GM19328 (cell line): Measurements from ENCODE around the gene HIP1.
"Not testable (repeated sequence)": the region's sequence is repeated elsewhere in the genome, so short reads cannot be mapped to it uniquely, and the experiment has no call there.

Experiments
- ATAC-seq: cut with Tn5 transposase; IDR thresholded peaks from one replicate; pipeline ENCODE4 v1.9.1; 2021; ENCODE audit warnings: mild to moderate bottlenecking, moderate library complexity; ENCODE audit not compliant: unreplicated experiment

The HIP1 gene

DNA sequence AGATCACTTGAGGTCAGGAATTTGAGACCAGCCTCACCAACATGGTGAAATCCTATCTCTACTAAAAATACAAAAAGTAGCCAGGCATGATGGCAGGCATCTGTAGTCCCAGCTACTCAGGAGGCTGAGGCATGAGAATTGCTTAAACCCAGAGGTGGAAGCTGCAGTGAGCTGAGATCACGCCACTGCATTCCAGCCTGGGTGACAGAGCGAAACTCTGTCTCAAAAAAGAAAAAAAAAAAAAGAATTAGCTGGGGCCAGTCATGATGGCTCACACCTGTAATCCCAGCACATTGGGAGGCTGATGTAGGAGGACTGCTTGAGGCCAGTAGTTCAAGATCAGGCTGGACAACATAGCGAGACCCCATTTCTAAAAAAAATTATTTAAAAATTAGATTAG, 21.0 kb downstream of the HIP1 start:
- ATAC-seq = not testable (repeated sequence)

- no peak for ATAC-seq
Measured at GRCh38 chr7:75716992-75717626, 21.6 kb downstream of the HIP1 start.

GRCh38 chr7:75715864-75716263, 22.9 kb downstream of the HIP1 start:
- ATAC-seq = no peak

GRCh38 chr7:75712517-75713361, 26.0 kb downstream of the HIP1 start:
- no peak for ATAC-seq

DNA sequence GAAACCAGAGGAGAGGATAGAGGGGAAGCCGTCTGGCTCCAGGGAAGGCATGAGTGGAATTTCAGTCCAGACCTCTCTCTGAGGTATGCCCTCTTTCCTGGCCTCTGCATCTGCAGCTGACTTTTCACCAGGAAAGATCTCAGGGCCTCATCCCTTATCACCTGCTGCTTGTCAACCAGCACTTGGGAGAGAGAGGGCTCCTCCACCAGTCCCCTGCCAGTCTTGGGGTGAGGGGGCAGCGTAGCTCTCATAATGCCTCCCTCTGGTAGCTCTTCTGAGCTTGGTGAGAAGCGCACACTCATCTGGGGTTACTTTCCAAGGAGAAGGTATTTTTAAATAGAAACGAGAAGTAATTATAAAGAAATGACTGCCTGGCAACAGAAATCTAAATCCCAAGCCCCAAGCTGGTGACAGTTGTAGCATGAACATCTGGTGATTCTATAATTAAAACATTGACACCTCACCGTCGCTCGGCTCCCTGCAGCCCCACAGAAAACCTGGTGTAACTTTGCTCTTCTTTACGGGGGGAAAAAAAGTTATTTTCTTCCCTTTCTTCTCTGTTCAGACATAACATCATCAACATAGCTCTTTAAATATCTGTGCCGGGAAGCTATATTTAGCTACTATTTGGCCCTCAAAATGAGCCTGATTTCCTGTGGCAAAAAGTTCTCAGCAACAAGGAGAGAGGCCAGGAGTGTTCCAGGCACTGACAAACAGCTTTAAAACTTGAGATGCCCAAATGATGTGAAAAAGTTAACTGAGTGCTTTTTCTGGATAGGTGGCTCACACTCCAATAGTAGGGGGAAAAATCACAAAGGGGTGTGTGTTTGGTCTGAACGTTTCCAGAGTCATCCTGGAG, 26.9 kb downstream of the HIP1 start:
- no peak for ATAC-seq

- no peak for ATAC-seq
Measured at GRCh38 chr7:75711076-75711475, 27.7 kb downstream of the HIP1 start.

- no peak for ATAC-seq
Measured at GRCh38 chr7:75704928-75705327, 33.8 kb downstream of the HIP1 start.

DNA sequence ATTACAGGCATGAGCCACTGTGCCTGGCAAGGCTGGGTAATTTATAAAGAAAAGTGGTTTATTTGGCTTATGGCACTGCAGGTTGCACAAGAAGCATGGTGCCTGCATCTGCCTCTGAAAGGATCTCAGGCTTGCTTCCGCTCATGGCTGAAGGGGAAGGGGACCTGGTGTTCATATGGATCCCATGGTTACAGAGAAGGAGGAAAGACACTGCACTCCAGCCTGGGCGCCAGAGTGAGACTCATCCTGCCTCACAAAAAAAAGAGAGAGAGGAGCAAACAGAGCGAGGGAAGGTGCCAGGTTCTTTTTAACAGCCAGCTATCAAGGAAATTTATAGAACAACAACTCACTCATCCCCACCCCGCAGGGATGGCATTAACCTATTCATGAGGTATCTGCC, 36.2 kb downstream of the HIP1 start:
- no peak for ATAC-seq

- ATAC-seq = no peak
Measured at GRCh38 chr7:75699993-75700392, 38.7 kb downstream of the HIP1 start.

DNA sequence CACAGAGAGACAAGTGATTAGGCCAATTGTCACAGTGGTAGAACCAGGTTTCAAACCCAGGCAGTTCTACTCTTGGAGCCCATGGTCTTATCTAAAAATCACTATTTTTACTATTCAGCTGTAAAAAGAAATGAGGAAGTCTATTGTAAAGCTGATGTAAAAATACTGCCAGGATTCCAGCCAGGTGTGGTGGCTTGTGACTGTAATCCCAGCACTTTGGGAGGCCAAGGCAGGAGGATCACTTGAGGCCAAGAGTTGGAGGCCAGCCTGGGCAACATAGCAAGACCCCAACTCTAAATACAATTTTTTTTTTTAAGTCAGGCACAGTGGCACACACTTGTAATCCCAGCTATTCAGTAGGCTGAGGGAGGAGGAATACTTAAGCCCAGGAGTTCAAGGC, 40.4 kb downstream of the HIP1 start:
- ATAC-seq = no peak

- no peak for ATAC-seq
Measured at GRCh38 chr7:75696263-75697037, 42.3 kb downstream of the HIP1 start.

- ATAC-seq = no peak
Measured at GRCh38 chr7:75694638-75695399, 43.9 kb downstream of the HIP1 start.

- ATAC-seq = not testable (repeated sequence)
Measured at GRCh38 chr7:75693668-75694067, 45.1 kb downstream of the HIP1 start.

DNA sequence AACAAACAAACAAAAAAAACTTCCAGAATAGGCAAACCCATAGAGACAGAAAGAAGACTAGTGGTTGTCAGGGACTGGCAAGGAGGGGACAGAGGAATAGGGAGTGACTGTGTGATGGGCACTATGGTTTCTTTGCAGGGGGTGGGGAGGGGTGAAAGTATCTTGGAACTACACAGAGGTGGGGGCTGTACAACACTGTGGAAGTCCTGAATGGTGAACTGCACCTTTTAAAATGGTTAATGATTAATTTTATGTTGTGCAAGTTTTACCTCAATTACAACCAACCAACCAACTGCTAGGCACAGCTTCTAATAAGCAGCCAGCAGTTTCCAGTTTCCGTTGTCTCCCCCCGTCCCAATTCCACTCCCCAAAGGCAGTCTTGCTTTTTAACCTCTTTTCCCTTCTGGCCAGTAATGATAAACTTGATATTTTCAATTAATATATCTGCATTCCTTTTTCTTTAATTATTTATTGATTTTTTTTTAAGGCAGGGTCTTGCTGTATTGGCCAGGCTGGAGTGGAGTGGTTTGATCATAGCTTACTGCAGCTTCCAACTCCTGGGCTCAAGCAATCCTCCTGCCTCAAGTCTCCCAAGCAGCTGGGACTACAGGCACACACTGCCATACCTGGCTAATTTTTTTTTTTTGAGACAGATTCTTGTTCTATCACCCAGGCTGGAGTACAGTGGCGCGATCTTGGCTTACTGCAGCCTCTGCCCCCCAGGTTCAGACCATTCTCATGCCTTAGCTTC, 46.8 kb downstream of the HIP1 start:
- ATAC-seq = no peak

DNA sequence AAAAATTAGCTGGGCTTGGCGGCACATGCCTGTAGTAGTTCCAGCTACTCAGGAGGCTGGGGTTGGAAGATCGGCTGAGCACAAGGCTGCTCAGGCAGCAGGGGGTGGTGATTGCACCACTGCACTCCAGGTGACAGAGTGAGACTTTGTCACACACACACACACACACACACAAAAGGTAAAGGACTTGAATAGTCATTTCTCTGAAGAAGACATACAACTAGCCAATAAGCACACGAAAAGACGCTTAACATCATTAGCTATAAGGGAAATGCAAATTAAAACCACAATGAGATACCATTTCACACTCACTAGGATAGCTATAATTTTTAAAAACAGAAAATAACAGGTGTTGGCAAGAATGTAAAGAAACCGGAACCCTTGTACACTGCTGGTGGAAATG, 48.6 kb downstream of the HIP1 start:
- no peak for ATAC-seq

DNA sequence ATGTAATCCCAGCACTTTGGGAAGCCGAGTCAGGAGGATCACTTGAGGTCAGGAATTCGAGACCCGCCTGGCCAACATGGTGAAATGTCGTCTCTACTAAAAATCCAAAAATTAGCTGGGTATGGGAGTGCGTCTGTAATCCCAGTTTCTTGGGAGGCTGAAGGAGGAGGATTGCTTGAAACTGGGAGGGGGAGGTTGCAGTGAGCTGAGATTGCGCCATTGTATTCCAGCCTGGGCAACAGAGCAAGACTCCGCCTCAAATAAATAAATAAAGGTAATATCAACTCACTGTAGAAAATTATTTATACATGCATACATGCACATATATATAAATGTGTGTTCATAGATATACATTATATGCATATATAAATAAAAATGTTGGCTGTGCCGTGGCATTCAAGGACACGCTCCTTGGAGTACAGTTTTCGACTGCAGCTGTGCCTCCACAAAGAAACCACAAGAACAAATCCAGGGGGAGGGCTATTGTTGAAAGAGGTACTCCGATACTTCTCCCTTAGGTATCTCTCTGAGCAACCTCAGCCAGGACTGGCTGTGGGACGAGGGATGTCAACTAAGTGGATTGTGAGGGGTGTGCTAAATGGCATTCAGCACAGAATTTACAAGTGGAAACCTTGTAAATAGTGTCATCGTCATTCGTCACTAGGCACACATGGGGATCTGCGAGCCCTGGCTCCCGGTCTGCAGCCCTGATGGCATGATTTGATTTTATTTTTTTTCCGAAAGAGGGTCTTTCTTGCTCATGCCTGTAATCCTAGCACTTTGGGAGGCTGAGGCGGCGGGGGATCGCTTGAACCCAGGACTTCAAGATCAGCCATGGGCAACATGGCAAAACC, 49.3 kb downstream of the HIP1 start:
- no peak for ATAC-seq

DNA sequence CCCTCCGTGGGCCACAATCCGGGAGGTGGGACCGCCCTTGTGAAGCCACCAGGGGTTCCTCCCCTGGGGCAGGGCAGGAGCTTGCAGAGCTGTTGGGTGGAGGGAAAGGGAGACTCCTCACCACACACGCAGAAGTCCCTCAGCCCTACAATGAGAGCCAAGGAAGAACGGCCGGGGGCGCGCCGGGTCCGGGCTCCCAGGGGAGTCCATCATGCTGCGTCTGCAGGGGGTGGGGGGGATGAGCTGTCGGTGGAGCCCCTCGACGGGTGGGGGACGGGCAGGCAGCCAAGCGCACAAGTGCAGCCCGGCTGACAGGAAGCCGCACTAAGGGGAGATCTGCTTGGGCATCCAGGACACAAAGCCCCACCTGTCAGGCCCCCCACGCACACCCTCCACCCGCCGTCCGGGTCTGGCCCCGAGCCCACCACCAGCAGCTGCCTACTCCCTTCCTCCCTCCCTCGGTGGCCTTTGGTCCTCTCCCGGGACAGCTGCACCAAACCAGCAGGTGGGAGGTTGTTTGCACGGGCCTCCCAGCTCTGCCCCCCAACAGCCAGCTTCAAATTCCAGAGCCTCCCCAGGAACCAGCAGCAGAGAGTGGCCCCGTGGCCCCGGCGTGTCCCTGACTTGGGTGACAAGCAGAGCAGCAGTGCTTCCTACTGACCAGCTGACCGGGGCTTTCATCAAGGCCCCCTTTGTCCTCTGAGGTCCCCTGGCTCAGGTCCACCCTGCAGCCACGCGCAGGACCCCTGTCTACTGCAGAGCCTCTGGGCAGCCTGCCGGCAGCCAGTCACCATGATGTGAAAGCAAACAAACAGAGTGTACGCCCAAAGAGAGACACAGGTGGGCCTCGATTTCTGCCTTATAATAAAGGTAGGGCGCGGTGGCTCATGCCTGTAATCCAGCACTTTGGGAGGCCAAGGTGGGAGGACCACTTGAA, 50.3 kb downstream of the HIP1 start:
- ATAC-seq = no peak
